Measurements from ENCODE around the gene WDR31. TPM values are rescaled to one million over a fixed set of nuclear protein-coding genes. Genes with fewer than 3 reads are reported as not detected.
"Not testable (repeated sequence)": the region's sequence is repeated elsewhere in the genome, so short reads cannot be mapped to it uniquely, and the experiment has no call there.

WDR31 gene
- total RNA-seq, 3 donors from 2014 or later (not counting 1 experiment from before 2014, with no cell fraction given) = 0.16 to 0.55 (median 0.19) TPM

DNA sequence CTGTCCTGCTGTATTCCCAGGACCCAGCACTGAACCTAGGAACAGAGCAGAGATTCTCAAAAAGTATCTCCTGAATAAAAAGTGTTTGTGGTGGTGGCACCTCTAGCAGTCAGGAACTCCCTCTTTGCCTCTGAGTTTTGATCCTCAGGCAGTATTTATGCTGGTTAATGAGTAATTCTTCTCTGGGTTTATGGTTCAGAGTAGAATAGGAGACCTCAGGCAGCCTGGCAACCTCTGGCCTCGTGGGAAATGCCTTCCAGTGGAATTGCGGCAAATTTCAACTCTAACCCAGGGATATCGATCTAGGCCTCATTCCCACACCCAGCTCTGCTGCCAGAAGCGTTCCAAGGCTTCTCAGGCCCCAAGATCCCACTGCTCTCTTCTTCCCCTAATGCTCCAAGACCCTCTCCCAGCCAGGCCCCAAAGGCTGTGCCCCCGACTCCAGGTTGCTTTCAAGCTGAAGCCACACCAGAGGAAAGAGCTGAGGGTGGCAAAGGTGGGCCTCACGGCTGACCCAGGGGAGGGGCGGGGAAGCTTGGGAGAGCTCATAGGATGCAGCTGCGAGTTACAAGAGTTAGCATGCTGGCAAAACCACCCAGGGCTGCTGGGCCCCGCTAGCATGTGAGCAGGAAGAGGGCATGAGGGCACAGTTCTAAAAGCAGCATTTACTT, 47.6 kb upstream of the WDR31 start:
- H3K4me1 ChIP-seq (ENCODE audit: control insufficient read depth, insufficient read depth, low read length) = no peaks in the 10 kb centered on the region
- H3K4me3 ChIP-seq (ENCODE audit: low read length) = no peak overlapping the region
- ATAC-seq (no peak), DNase-seq (no peak)
- H3K36me3 ChIP-seq (ENCODE audit: control insufficient read depth, insufficient read depth, low read length) = peaks cover 48% of the 10 kb centered on the region
- intact Hi-C loops (cut with micrococcal nuclease) = no loop called here
- Mint-ChIP-seq H3K9me3 (no peaks in the 10 kb centered on the region), H3K27ac (no peak overlapping the region), H3K36me3 (peaks cover 7% of the 10 kb centered on the region), H3K4me1 (no peaks in the 10 kb centered on the region), H3K4me3 (no peak overlapping the region), H3K27me3 (ENCODE audit: low read depth in 2 of 2) (no peaks in the 10 kb centered on the region)
- no peak for TF ChIP-seq CTCF (IDR thresholded peaks at IDR 0.05)
- no peaks in the 10 kb centered on the region for H3K27me3 ChIP-seq (ENCODE audit: control insufficient read depth, insufficient read depth, low read length)
- no peaks in the 10 kb centered on the region for H3K9me3 ChIP-seq (ENCODE audit: control insufficient read depth, insufficient read depth, low read length)
- 93% methylated on average over 9 of the region's 9 CpGs for WGBS (ENCODE audit: insufficient coverage)
- no peak overlapping the region for H3K27ac ChIP-seq (ENCODE audit: low read length)

DNA sequence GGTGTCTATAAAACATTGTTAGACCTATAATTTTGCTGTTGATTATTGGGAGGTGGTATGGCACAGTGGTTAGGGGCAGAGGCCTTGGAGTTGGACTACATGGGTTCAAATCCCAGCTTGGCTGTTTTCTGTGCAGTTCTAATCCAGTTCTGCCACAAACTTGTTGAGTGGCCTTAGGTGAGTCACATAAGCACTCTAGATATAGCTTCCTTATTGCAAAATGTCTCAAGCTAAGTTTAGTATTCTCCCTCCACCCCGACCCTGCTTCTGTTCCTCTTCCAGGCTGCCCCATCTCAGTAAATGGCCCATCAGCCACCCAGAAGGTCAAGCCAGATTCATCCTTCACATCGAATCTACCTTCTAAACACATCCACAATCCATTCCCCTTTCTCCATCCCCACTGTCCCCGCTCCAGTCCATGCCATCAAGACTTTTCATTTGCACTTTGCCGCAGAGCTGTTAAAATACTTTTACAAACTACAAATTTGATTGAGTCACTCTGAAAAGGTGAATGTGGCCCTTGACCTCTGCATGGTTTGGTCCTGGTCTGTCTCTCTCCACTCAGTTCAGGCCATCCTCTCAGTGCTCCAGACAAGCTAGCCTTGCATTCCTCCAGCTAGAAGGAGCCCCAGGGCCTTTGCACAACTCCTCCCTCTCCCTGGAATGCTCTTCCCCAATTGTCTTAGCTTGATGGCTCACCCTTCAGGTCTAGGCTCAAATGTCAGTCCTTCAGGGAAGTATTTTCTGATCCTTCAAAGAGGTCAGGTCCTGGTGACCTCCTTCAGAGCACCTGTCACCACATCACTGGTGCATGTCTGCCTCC, 46.7 kb upstream of the WDR31 start:
- no peak overlapping the region for H3K4me3 Mint-ChIP-seq
- H3K9me3 ChIP-seq (ENCODE audit: control insufficient read depth, insufficient read depth, low read length) = no peaks in the 10 kb centered on the region
- H3K27ac Mint-ChIP-seq = no peak overlapping the region
- H3K27ac ChIP-seq (ENCODE audit: low read length) = no peak overlapping the region
- no peak for TF ChIP-seq CTCF (IDR thresholded peaks at IDR 0.05)
- no peaks in the 10 kb centered on the region for H3K27me3 ChIP-seq (ENCODE audit: control insufficient read depth, insufficient read depth, low read length)
- H3K4me3 ChIP-seq (ENCODE audit: low read length) = no peak overlapping the region
- peaks cover 7% of the 10 kb centered on the region for H3K36me3 Mint-ChIP-seq
- no peaks in the 10 kb centered on the region for H3K27me3 Mint-ChIP-seq (ENCODE audit: low read depth in 2 of 2)
- H3K4me1 ChIP-seq (ENCODE audit: control insufficient read depth, insufficient read depth, low read length) = no peaks in the 10 kb centered on the region
- H3K4me1 Mint-ChIP-seq = no peaks in the 10 kb centered on the region
- H3K9me3 Mint-ChIP-seq = no peaks in the 10 kb centered on the region
- ATAC-seq = no peak
- no peak for DNase-seq
- peaks cover 42% of the 10 kb centered on the region for H3K36me3 ChIP-seq (ENCODE audit: control insufficient read depth, insufficient read depth, low read length)
- intact Hi-C loops (cut with micrococcal nuclease) = no loop called here
- 94% methylated on average over 4 of the region's 4 CpGs for WGBS (ENCODE audit: insufficient coverage)

DNA sequence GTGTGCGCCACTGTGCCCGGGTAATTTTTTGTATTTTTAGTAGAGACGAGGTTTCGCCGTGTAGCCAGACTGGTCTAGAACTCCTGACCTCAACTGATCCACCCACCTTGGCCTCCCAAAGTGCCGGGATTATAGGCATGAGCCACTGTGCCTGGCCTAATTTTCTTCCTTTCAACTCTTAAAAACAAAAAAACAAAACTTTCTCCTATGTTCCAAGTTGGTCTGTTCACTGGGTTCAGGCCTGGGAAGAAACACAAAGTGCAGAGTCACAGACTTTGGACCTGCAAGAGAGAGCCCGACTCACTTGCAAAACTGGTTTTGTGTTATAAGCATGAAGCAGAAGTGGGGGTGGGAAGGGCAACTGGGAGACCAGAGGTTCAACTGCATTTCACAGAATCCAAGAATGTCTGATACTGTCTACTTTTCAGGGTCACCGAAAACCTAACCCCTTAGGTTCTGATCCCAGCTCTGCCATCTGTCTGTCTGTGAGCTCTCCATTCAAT, 41.9 kb upstream of the WDR31 start:
- no peak for ATAC-seq
- DNase-seq = no peak
- Histone ChIP-seq H3K27me3 (ENCODE audit: control insufficient read depth, insufficient read depth, low read length) (no peaks in the 10 kb centered on the region), H3K27ac (ENCODE audit: low read length) (no peak overlapping the region), H3K4me1 (ENCODE audit: control insufficient read depth, insufficient read depth, low read length) (peaks cover 5% of the 10 kb centered on the region), H3K36me3 (ENCODE audit: control insufficient read depth, insufficient read depth, low read length) (no peaks in the 10 kb centered on the region), H3K4me3 (ENCODE audit: low read length) (no peak overlapping the region), H3K9me3 (ENCODE audit: control insufficient read depth, insufficient read depth, low read length) (no peaks in the 10 kb centered on the region)
- Mint-ChIP-seq H3K27me3 (ENCODE audit: low read depth in 2 of 2) (no peaks in the 10 kb centered on the region), H3K36me3 (peaks cover under 1% of the 10 kb centered on the region), H3K27ac (no peak overlapping the region), H3K4me3 (no peak overlapping the region), H3K4me1 (no peaks in the 10 kb centered on the region), H3K9me3 (no peaks in the 10 kb centered on the region)
- 95% methylated on average over 8 of the region's 8 CpGs for WGBS (ENCODE audit: insufficient coverage)
- TF ChIP-seq CTCF (IDR thresholded peaks at IDR 0.05) = no peak
- intact Hi-C loops (cut with micrococcal nuclease) = no loop called here

GRCh38 chr9:113381441-113381840, 41.4 kb upstream of the WDR31 start:
- H3K4me3 Mint-ChIP-seq; ATAC-seq; H3K27me3 ChIP-seq (ENCODE audit: control insufficient read depth, insufficient read depth, low read length); H3K4me1 Mint-ChIP-seq; DNase-seq; H3K4me1 ChIP-seq (ENCODE audit: control insufficient read depth, insufficient read depth, low read length); H3K9me3 Mint-ChIP-seq; H3K4me3 ChIP-seq (ENCODE audit: low read length); H3K27me3 Mint-ChIP-seq (ENCODE audit: low read depth in 2 of 2); H3K27ac ChIP-seq (ENCODE audit: low read length); H3K9me3 ChIP-seq (ENCODE audit: control insufficient read depth, insufficient read depth, low read length); H3K36me3 Mint-ChIP-seq; H3K36me3 ChIP-seq (ENCODE audit: control insufficient read depth, insufficient read depth, low read length); intact Hi-C loops (cut with micrococcal nuclease): not testable (repeated sequence)
- peak overlapping the region in 1 of 2 donors; percentile 1 for H3K27ac Mint-ChIP-seq
- 95% methylated on average over 7 of the region's 7 CpGs for WGBS (ENCODE audit: insufficient coverage)

All from natural killer cell (primary cell).